ENCODE data around the gene SLC7A5. TPM values are rescaled to one million over a fixed set of nuclear protein-coding genes. Genes with fewer than 3 reads are reported as not detected.

The SLC7A5 gene
- total and polyA plus RNA-seq, 2 experiments from 2014 or later: 69.9 to 79.0 TPM

GRCh38 chr16:87831421-87832136 lies 37.7 kb downstream of the SLC7A5 start:
- DNase-seq: no peak
- no peak for TF ChIP-seq EZH2 (IDR thresholded peaks at IDR 0.05; ENCODE audit: insufficient read depth, poor library complexity, severe bottlenecking)
- TF ChIP-seq EZH2phosphoT487 (IDR thresholded peaks at IDR 0.05; ENCODE audit: insufficient read depth, low read depth): no peak
- no peaks in the 10 kb centered on the region for H4K20me1 ChIP-seq (ENCODE audit: insufficient read depth)
- no peak overlapping the region for H3K27ac ChIP-seq
- H3K9ac ChIP-seq: no peak overlapping the region
- no peak overlapping the region for H2AFZ ChIP-seq
- in situ Hi-C loops (cut with MboI): no loop called here
- peaks cover 7% of the 10 kb centered on the region; the same call in 1 of the 2 replicates for H3F3A ChIP-seq (ENCODE audit: insufficient read depth)
- no peaks in the 10 kb centered on the region for H3K9me3 ChIP-seq (ENCODE audit: low read depth)
- H3K4me2 ChIP-seq (ENCODE audit: unreplicated experiment): no peak overlapping the region
- H3K9me2 ChIP-seq (ENCODE audit: insufficient read depth): no peaks in the 10 kb centered on the region
- H3K4me3 ChIP-seq: no peak overlapping the region
- H3K36me3 ChIP-seq (ENCODE audit: low read depth): peaks cover 40% of the 10 kb centered on the region; the same call in 1 of the 2 replicates
- 91 to 94% methylated on average over 28 to 30 of the region's 31 CpGs for WGBS, 2 experiments (ENCODE audit: low coverage in 1 of 2, low lambda C conversion rate in 2 of 2, missing lambda C conversion rate in 2 of 2)
- no peaks in the 10 kb centered on the region for H3K4me1 ChIP-seq (ENCODE audit: insufficient read depth)
- H3K79me2 ChIP-seq (ENCODE audit: insufficient read depth): no peaks in the 10 kb centered on the region
- H3K27me3 ChIP-seq (replicated peaks; ENCODE audit: insufficient read depth): no peaks in the 10 kb centered on the region

GRCh38 chr16:87830673-87831420 lies 38.5 kb downstream of the SLC7A5 start:
- Histone ChIP-seq H3K9ac (no peak overlapping the region), H3K36me3 (ENCODE audit: low read depth) (peaks cover 34% of the 10 kb centered on the region; the same call in 1 of the 2 replicates), H3K4me2 (ENCODE audit: unreplicated experiment) (no peak overlapping the region), H4K20me1 (ENCODE audit: insufficient read depth) (no peaks in the 10 kb centered on the region), H3K4me1 (ENCODE audit: insufficient read depth) (no peaks in the 10 kb centered on the region), H3K27ac (no peak overlapping the region), H3K79me2 (ENCODE audit: insufficient read depth) (no peaks in the 10 kb centered on the region), H3K9me2 (ENCODE audit: insufficient read depth) (no peaks in the 10 kb centered on the region), H3K4me3 (no peak overlapping the region), H2AFZ (no peak overlapping the region), H3F3A (ENCODE audit: insufficient read depth) (peaks cover 7% of the 10 kb centered on the region; the same call in 1 of the 2 replicates), H3K9me3 (ENCODE audit: low read depth) (no peaks in the 10 kb centered on the region), H3K27me3 (replicated peaks; ENCODE audit: insufficient read depth) (no peaks in the 10 kb centered on the region)
- WGBS, 2 experiments (ENCODE audit: low coverage in 1 of 2, low lambda C conversion rate in 2 of 2, missing lambda C conversion rate in 2 of 2): 93 to 95% methylated on average over 37 of the region's 37 CpGs
- TF ChIP-seq EZH2phosphoT487 (IDR thresholded peaks at IDR 0.05; ENCODE audit: insufficient read depth, low read depth) (no peak), EZH2 (IDR thresholded peaks at IDR 0.05; ENCODE audit: insufficient read depth, poor library complexity, severe bottlenecking) (no peak)
- DNase-seq: no peak
- in situ Hi-C loops (cut with MboI): no loop called here

GRCh38 chr16:87829988-87830672 lies 39.2 kb downstream of the SLC7A5 start:
- no peak for TF ChIP-seq EZH2phosphoT487 (IDR thresholded peaks at IDR 0.05; ENCODE audit: insufficient read depth, low read depth)
- TF ChIP-seq EZH2 (IDR thresholded peaks at IDR 0.05; ENCODE audit: insufficient read depth, poor library complexity, severe bottlenecking): no peak
- Histone ChIP-seq H3F3A (ENCODE audit: insufficient read depth) (peaks cover 7% of the 10 kb centered on the region; the same call in 1 of the 2 replicates), H3K9me2 (ENCODE audit: insufficient read depth) (no peaks in the 10 kb centered on the region), H3K4me3 (no peak overlapping the region), H4K20me1 (ENCODE audit: insufficient read depth) (no peaks in the 10 kb centered on the region), H3K4me1 (ENCODE audit: insufficient read depth) (no peaks in the 10 kb centered on the region), H3K9ac (no peak overlapping the region), H3K79me2 (ENCODE audit: insufficient read depth) (no peaks in the 10 kb centered on the region), H3K4me2 (ENCODE audit: unreplicated experiment) (no peak overlapping the region), H3K27ac (no peak overlapping the region), H3K36me3 (ENCODE audit: low read depth) (peaks cover 28% of the 10 kb centered on the region; the same call in 1 of the 2 replicates), H3K27me3 (replicated peaks; ENCODE audit: insufficient read depth) (0 out of 2 replicates have a peak, but pooled peaks cover 5% of the 10 kb centered on the region), H3K9me3 (ENCODE audit: low read depth) (no peaks in the 10 kb centered on the region), H2AFZ (no peak overlapping the region)
- WGBS, 2 experiments (ENCODE audit: low coverage in 1 of 2, low lambda C conversion rate in 2 of 2, missing lambda C conversion rate in 2 of 2): 96% methylated on average over 21 of the region's 21 CpGs
- no peak for DNase-seq
- in situ Hi-C loops (cut with MboI): no loop called here

- Histone ChIP-seq H3K4me2 (ENCODE audit: unreplicated experiment) (no peak overlapping the region), H3K9me2 (ENCODE audit: insufficient read depth) (no peaks in the 10 kb centered on the region), H3K27me3 (replicated peaks; ENCODE audit: insufficient read depth) (0 out of 2 replicates have a peak, but pooled peaks cover 5% of the 10 kb centered on the region), H3K27ac (no peak overlapping the region), H3K36me3 (ENCODE audit: low read depth) (peaks cover 23% of the 10 kb centered on the region; the same call in 1 of the 2 replicates), H3K4me3 (no peak overlapping the region), H3K9ac (no peak overlapping the region), H3K79me2 (ENCODE audit: insufficient read depth) (no peaks in the 10 kb centered on the region), H4K20me1 (ENCODE audit: insufficient read depth) (no peaks in the 10 kb centered on the region), H3K4me1 (ENCODE audit: insufficient read depth) (no peaks in the 10 kb centered on the region), H2AFZ (no peak overlapping the region), H3K9me3 (ENCODE audit: low read depth) (no peaks in the 10 kb centered on the region), H3F3A (ENCODE audit: insufficient read depth) (peaks cover 7% of the 10 kb centered on the region; the same call in 1 of the 2 replicates)
- DNase-seq: no peak
- in situ Hi-C loops (cut with MboI): no loop called here
- 72 to 85% methylated on average over 4 to 13 of the region's 13 CpGs for WGBS, 2 experiments (ENCODE audit: low coverage in 1 of 2, low lambda C conversion rate in 2 of 2, missing lambda C conversion rate in 2 of 2)
- no peak for TF ChIP-seq EZH2phosphoT487 (IDR thresholded peaks at IDR 0.05; ENCODE audit: insufficient read depth, low read depth)
These were observed 39.7 kb downstream of the SLC7A5 start for GRCh38 chr16:87829622-87829980.
